ENCODE results near the gene DTNBP1. TPM values are rescaled to one million over a fixed set of nuclear protein-coding genes. Genes with fewer than 3 reads are reported as not detected.

Gene DTNBP1
- total and polyA plus RNA-seq, 11 donors, result 7.0 to 38.4 (median 18.5) TPM

GRCh38 chr6:15527838-15528617 is 134.8 kb downstream of the DTNBP1 start:
- no peak overlapping the region for H3K4me3 ChIP-seq
- ATAC-seq (no peak), DNase-seq (no peak)
- TF ChIP-seq CTCF (IDR thresholded peaks at IDR 0.05) (no peak), POLR2A (IDR thresholded peaks at IDR 0.05) (no peak)
- no peaks in the 10 kb centered on the region for H3K9me3 ChIP-seq
- H3K27me3 ChIP-seq, result no peaks in the 10 kb centered on the region
- no peak overlapping the region for H3K27ac ChIP-seq
- peaks cover 0 to 10% (median 0%) of the 10 kb centered on the region in 12 donors for H3K4me1 ChIP-seq
- 87 to 99% (median 98%) methylated on average over 12 of the region's 12 CpGs for WGBS, 4 donors
- intact Hi-C loops (cut with DNase I), result no loop called here
- peaks cover 0 to 72% (median 35%) of the 10 kb centered on the region in 9 donors for H3K36me3 ChIP-seq

GRCh38 chr6:15526212-15526701 is 136.6 kb downstream of the DTNBP1 start:
- intact Hi-C loops (cut with DNase I), result no loop called here
- no peak overlapping the region for H3K4me3 ChIP-seq
- H3K4me1 ChIP-seq, result peaks cover 0 to 18% (median 3%) of the 10 kb centered on the region in 12 donors
- no peaks in the 10 kb centered on the region for H3K27me3 ChIP-seq
- H3K9me3 ChIP-seq, result no peaks in the 10 kb centered on the region
- WGBS, 4 donors, result 85 to 95% (median 91%) methylated on average over 13 of the region's 13 CpGs
- peaks cover 0 to 75% (median 47%) of the 10 kb centered on the region in 9 donors for H3K36me3 ChIP-seq
- DNase-seq (no peak), ATAC-seq (peak in 1 of 4 donors; percentile 23)
- no peak overlapping the region for H3K27ac ChIP-seq
- TF ChIP-seq POLR2A (IDR thresholded peaks at IDR 0.05) (no peak), CTCF (IDR thresholded peaks at IDR 0.05) (no peak)

GRCh38 chr6:15524861-15525401 is 137.9 kb downstream of the DTNBP1 start:
- 95 to 97% (median 96%) methylated on average over 14 of the region's 14 CpGs for WGBS, 4 donors
- ATAC-seq, result no peak

More at GRCh38 chr6:15524861-15525401, 137.9 kb downstream of the DTNBP1 start:
- no peak for DNase-seq
- intact Hi-C loops (cut with DNase I), result loop anchor here in 1 of 10 donors (5.0 kb wide), 1 partner anchor 97 kb away; no protein-coding TSS in a partner anchor
- peaks cover 0 to 76% (median 50%) of the 10 kb centered on the region in 9 donors for H3K36me3 ChIP-seq
- no peak overlapping the region for H3K27ac ChIP-seq
- H3K4me3 ChIP-seq, result no peak overlapping the region
- H3K27me3 ChIP-seq, result no peaks in the 10 kb centered on the region
- no peak for TF ChIP-seq CTCF (IDR thresholded peaks at IDR 0.05)
- no peak for TF ChIP-seq POLR2A (IDR thresholded peaks at IDR 0.05)
- peaks cover 0 to 18% (median 3%) of the 10 kb centered on the region in 12 donors for H3K4me1 ChIP-seq
- H3K9me3 ChIP-seq, result no peaks in the 10 kb centered on the region
